ENCODE data around the gene SALL4. TPM values are rescaled to one million over a fixed set of nuclear protein-coding genes. Genes with fewer than 3 reads are reported as not detected.

Gene SALL4
- total RNA-seq, 1 experiment from 2014 or later, result 17.7 TPM

- CTCF ChIA-PET, result interaction anchor here (0.5 kb wide), 1 partner anchor 197 kb away, joined by 6 read pairs; no protein-coding TSS in a partner anchor
- Histone ChIP-seq H3K27me3 (replicated peaks; ENCODE audit: insufficient read depth, low read depth, low read length, poor library complexity) (no peaks in the 10 kb centered on the region), H3K4me1 (ENCODE audit: insufficient read depth, low read length, poor library complexity, severe bottlenecking) (peaks cover 4% of the 10 kb centered on the region), H3K4me3 (ENCODE audit: low read depth, low read length, poor library complexity, severe bottlenecking) (no peak overlapping the region), H3K36me3 (ENCODE audit: insufficient read depth, low read length, poor library complexity, severe bottlenecking) (no peaks in the 10 kb centered on the region), H3K9me3 (ENCODE audit: low read depth, low read length, poor library complexity, severe bottlenecking) (no peaks in the 10 kb centered on the region), H3K27ac (ENCODE audit: low read depth, low read length, poor library complexity, severe bottlenecking) (no peak overlapping the region)
- intact Hi-C loops (cut with micrococcal nuclease; ENCODE audit: unreplicated experiment), result loop anchor here (5.0 to 10.0 kb wide), 3 partner anchors 102 to 160 kb away; no protein-coding TSS in a partner anchor
- BruUV-seq (replicated peaks), result no TSS peak
- POLR2A ChIA-PET (ENCODE audit: low non-redundant PET), result no interaction called here
- no peak for TF ChIP-seq EZH2 (IDR thresholded peaks at IDR 0.05; ENCODE audit: borderline replicate concordance, low read depth, low read length, poor library complexity, severe bottlenecking)
- TF ChIP-seq CTCF (conservative IDR thresholded peaks at IDR 0.05; ENCODE audit: low read depth, low read length), result no peak
- DNase-seq (ENCODE audit: low spot score), result no peak
Measured at GRCh38 chr20:51804754-51805153, 2.4 kb upstream of the SALL4 start.

- no peaks in the 10 kb centered on the region for H3K36me3 ChIP-seq (ENCODE audit: insufficient read depth, low read length, poor library complexity, severe bottlenecking)
- intact Hi-C loops (cut with micrococcal nuclease; ENCODE audit: unreplicated experiment), result loop anchor here (5.0 to 10.0 kb wide), 3 partner anchors 101 to 162 kb away; no protein-coding TSS in a partner anchor
- no TSS peak for BruUV-seq (replicated peaks)
- no peaks in the 10 kb centered on the region for H3K27me3 ChIP-seq (replicated peaks; ENCODE audit: insufficient read depth, low read depth, low read length, poor library complexity)
- H3K4me1 ChIP-seq (ENCODE audit: insufficient read depth, low read length, poor library complexity, severe bottlenecking), result peaks cover 18% of the 10 kb centered on the region
- H3K27ac ChIP-seq (ENCODE audit: low read depth, low read length, poor library complexity, severe bottlenecking), result no peak overlapping the region
- no peaks in the 10 kb centered on the region for H3K9me3 ChIP-seq (ENCODE audit: low read depth, low read length, poor library complexity, severe bottlenecking)
- TF ChIP-seq EZH2 (IDR thresholded peaks at IDR 0.05; ENCODE audit: borderline replicate concordance, low read depth, low read length, poor library complexity, severe bottlenecking) (no peak), CTCF (conservative IDR thresholded peaks at IDR 0.05; ENCODE audit: low read depth, low read length) (no peak)
- no peak overlapping the region for H3K4me3 ChIP-seq (ENCODE audit: low read depth, low read length, poor library complexity, severe bottlenecking)
- ChIA-PET CTCF (interaction anchor here (0.7 kb wide), 1 partner anchor 102 kb away, joined by 3 read pairs; no protein-coding TSS in a partner anchor), POLR2A (ENCODE audit: low non-redundant PET) (no interaction called here)
- DNase-seq (ENCODE audit: low spot score), result no peak
Measured at GRCh38 chr20:51803148-51803854, 980 bp upstream of the SALL4 start.

GRCh38 chr20:51801823-51802123 is 548 bp downstream of the SALL4 start:
- Histone ChIP-seq H3K27ac (ENCODE audit: low read depth, low read length, poor library complexity, severe bottlenecking) (peak overlapping the region; percentile 89), H3K4me1 (ENCODE audit: insufficient read depth, low read length, poor library complexity, severe bottlenecking) (peaks cover 33% of the 10 kb centered on the region), H3K4me3 (ENCODE audit: low read depth, low read length, poor library complexity, severe bottlenecking) (peak overlapping the region; percentile 74), H3K27me3 (replicated peaks; ENCODE audit: insufficient read depth, low read depth, low read length, poor library complexity) (no peaks in the 10 kb centered on the region), H3K9me3 (ENCODE audit: low read depth, low read length, poor library complexity, severe bottlenecking) (no peaks in the 10 kb centered on the region), H3K36me3 (ENCODE audit: insufficient read depth, low read length, poor library complexity, severe bottlenecking) (no peaks in the 10 kb centered on the region)
- POLR2A ChIA-PET (ENCODE audit: low non-redundant PET), result no interaction called here
- CTCF ChIA-PET, result no interaction called here
- no TSS peak for BruUV-seq (replicated peaks)
- TF ChIP-seq CTCF (conservative IDR thresholded peaks at IDR 0.05; ENCODE audit: low read depth, low read length), result no peak
- TF ChIP-seq EZH2 (IDR thresholded peaks at IDR 0.05; ENCODE audit: borderline replicate concordance, low read depth, low read length, poor library complexity, severe bottlenecking), result no peak
- intact Hi-C loops (cut with micrococcal nuclease; ENCODE audit: unreplicated experiment), result loop anchor here (2.0 to 10.0 kb wide), 4 partner anchors 99 to 281 kb away; no protein-coding TSS in a partner anchor
- DNase-seq (ENCODE audit: low spot score), result no peak
